H9 (cell line): ENCODE results near the gene ATP7B. TPM values are rescaled to one million over a fixed set of nuclear protein-coding genes. Genes with fewer than 3 reads are reported as not detected.

Source experiments
- DNase-seq: peaks from one replicate; pipeline ENCODE4 v3.0.0-alpha.2; 2017
- H2AFZ ChIP-seq: one replicate; pipeline ENCODE4 v1.6.1; 2013; ENCODE audit warnings: mild to moderate bottlenecking, low read length, control low read depth, moderate library complexity
- H2AK5ac ChIP-seq: 2 replicates; pipeline ENCODE4 v1.6.1; 2013; ENCODE audit warnings: low read length, control low read depth, mixed read lengths; ENCODE audit not compliant: insufficient read length
- H2BK120ac ChIP-seq: one replicate; pipeline ENCODE4 v1.6.1; 2013; ENCODE audit warnings: low read depth, mild to moderate bottlenecking, low read length, control low read depth, inconsistent platforms; ENCODE audit not compliant: poor library complexity, severe bottlenecking
- H2BK12ac ChIP-seq: 2 replicates; pipeline ENCODE4 v1.6.1; 2013; ENCODE audit warnings: low read length, control low read depth, mixed read lengths, low read depth; ENCODE audit not compliant: insufficient read length
- H2BK15ac ChIP-seq: 2 replicates; pipeline ENCODE4 v1.6.1; 2013; ENCODE audit warnings: low read depth, low read length, control low read depth
- H2BK20ac ChIP-seq: one replicate; pipeline ENCODE4 v1.6.1; 2013; ENCODE audit warnings: low read depth, mild to moderate bottlenecking, low read length, control low read depth, inconsistent platforms; ENCODE audit not compliant: poor library complexity, severe bottlenecking
- H2BK5ac ChIP-seq: 2 replicates; pipeline ENCODE4 v1.6.1; 2013; ENCODE audit warnings: low read length, control low read depth, mixed read lengths; ENCODE audit not compliant: insufficient read length
- H3K14ac ChIP-seq: 2 replicates; pipeline ENCODE4 v1.6.1; 2013; ENCODE audit warnings: low read length, control low read depth; ENCODE audit not compliant: insufficient read depth
- H3K18ac ChIP-seq: 2 replicates; pipeline ENCODE4 v1.6.1; 2013; ENCODE audit warnings: low read depth, mild to moderate bottlenecking, mixed read lengths, low read length, control low read depth; ENCODE audit not compliant: insufficient read length
- H3K23ac ChIP-seq: 2 replicates; pipeline ENCODE4 v1.6.1; 2013; ENCODE audit warnings: low read length, control low read depth, mixed read lengths, low read depth; ENCODE audit not compliant: insufficient read length
- H3K23me2 ChIP-seq: 2 replicates; pipeline ENCODE4 v1.6.1; 2013; ENCODE audit warnings: low read depth, mild to moderate bottlenecking, mixed read lengths, low read length, control low read depth; ENCODE audit not compliant: insufficient read length, poor library complexity, severe bottlenecking
- H3K27ac ChIP-seq: 2 replicates; pipeline ENCODE4 v1.5.1; 2013; ENCODE audit warnings: low read length, control low read depth, mixed read lengths, low read depth; ENCODE audit not compliant: insufficient read length
- H3K27me3 ChIP-seq: 2 replicates; pipeline ENCODE4 v1.6.1; 2013; ENCODE audit warnings: low read length, control low read depth, inconsistent platforms; ENCODE audit not compliant: insufficient read depth
- H3K4ac ChIP-seq: 2 replicates; pipeline ENCODE4 v1.6.1; 2013; ENCODE audit warnings: low read depth, mild to moderate bottlenecking, control low read depth, inconsistent platforms, low read length, moderate library complexity
- H3K4me1 ChIP-seq: 2 replicates; pipeline ENCODE4 v1.6.1; 2013; ENCODE audit warnings: low read length, control low read depth, inconsistent platforms; ENCODE audit not compliant: insufficient read depth
- H3K4me2 ChIP-seq: 2 replicates; pipeline ENCODE4 v1.6.1; 2013; ENCODE audit warnings: low read length, control low read depth, mixed read lengths; ENCODE audit not compliant: insufficient read length, insufficient read depth
- H3K56ac ChIP-seq: 2 replicates; pipeline ENCODE4 v1.6.1; 2013; ENCODE audit warnings: low read depth, mild to moderate bottlenecking, mixed read lengths, low read length, control low read depth; ENCODE audit not compliant: insufficient read length
- H3K79me1 ChIP-seq: 2 replicates; pipeline ENCODE4 v1.6.1; 2013; ENCODE audit warnings: low read depth, mild to moderate bottlenecking, moderate library complexity, low read length, control low read depth, inconsistent platforms; ENCODE audit not compliant: insufficient read depth, poor library complexity, severe bottlenecking
- H3K79me2 ChIP-seq: 2 replicates; pipeline ENCODE4 v1.6.1; 2013; ENCODE audit warnings: low read length, control low read depth, inconsistent platforms; ENCODE audit not compliant: insufficient read depth
- H3K9ac ChIP-seq: 2 replicates; pipeline ENCODE4 v1.6.1; 2013; ENCODE audit warnings: low read length, control low read depth, mixed read lengths; ENCODE audit not compliant: insufficient read length; ENCODE audit errors: extremely low read depth
- H3K9me3 ChIP-seq: one replicate; pipeline ENCODE4 v1.6.1; 2013; ENCODE audit warnings: low read depth, low read length, inconsistent platforms; ENCODE audit not compliant: control insufficient read depth
- H3T11ph ChIP-seq: one replicate; pipeline ENCODE4 v1.6.1; 2013; ENCODE audit warnings: mild to moderate bottlenecking, low read length, control low read depth, inconsistent platforms
- H4K20me1 ChIP-seq: one replicate; pipeline ENCODE4 v1.6.1; 2013; ENCODE audit not compliant: control insufficient read depth, insufficient read length, insufficient read depth
- H4K5ac ChIP-seq: 2 replicates; pipeline ENCODE4 v1.6.1; 2013; ENCODE audit warnings: low read depth, mild to moderate bottlenecking, mixed read lengths, low read length, control low read depth; ENCODE audit not compliant: insufficient read length
- H4K8ac ChIP-seq: replicated peaks from 2 replicates; pipeline ENCODE4 v1.6.1; 2013; ENCODE audit warnings: low read length, control low read depth, mixed read lengths, low read depth; ENCODE audit not compliant: insufficient read length
- H4K91ac ChIP-seq: 2 replicates; pipeline ENCODE4 v1.6.1; 2013; ENCODE audit warnings: low read depth, mild to moderate bottlenecking, moderate library complexity, mixed read lengths, low read length, control low read depth; ENCODE audit not compliant: insufficient read length
- H3K27ac Mint-ChIP-seq, 3 experiments: 2 replicates in 2 of 3; 3 replicates in 1 of 3; pipeline ENCODE4 v1.8.0; 2020 to 2021; ENCODE audit warnings: mixed read lengths in 3 of 3, mild to moderate bottlenecking in 1 of 3, moderate library complexity in 1 of 3
- H3K27me3 Mint-ChIP-seq: 2 replicates; pipeline ENCODE4 v1.8.0; 2021; ENCODE audit warnings: low read depth, mild to moderate bottlenecking, moderate library complexity, mixed read lengths
- H3K36me3 Mint-ChIP-seq, 3 experiments: 2 replicates in 2 of 3; 3 replicates in 1 of 3; pipeline ENCODE4 v1.8.0; 2020 to 2021; ENCODE audit warnings: low read depth in 3 of 3, mixed read lengths in 3 of 3; ENCODE audit not compliant: insufficient read depth in 1 of 3
- H3K4me1 Mint-ChIP-seq, 2 experiments: 2 replicates each; pipeline ENCODE4 v1.8.0; 2020; ENCODE audit warnings: mixed read lengths in 2 of 2
- H3K4me3 Mint-ChIP-seq, 2 experiments: 2 replicates in 1 of 2; 3 replicates in 1 of 2; pipeline ENCODE4 v1.8.0; 2020 to 2021; ENCODE audit warnings: mild to moderate bottlenecking in 2 of 2, mixed read lengths in 2 of 2, moderate library complexity in 1 of 2
- H3K9me3 Mint-ChIP-seq, 2 experiments: 2 replicates in 1 of 2; 3 replicates in 1 of 2; pipeline ENCODE4 v1.8.0; 2020; ENCODE audit warnings: mild to moderate bottlenecking in 2 of 2, mixed read lengths in 2 of 2, moderate library complexity in 1 of 2
- CTCF ChIP-seq: fragments of 200-600 bp; sonication (generic); conservative IDR thresholded peaks from 3 replicates; pipeline ENCODE4 v1.8.0; 2021; ENCODE audit warnings: antibody characterized with exemption, mild to moderate bottlenecking
- WGBS: extraction: QIAGEN DNeasy Blood & Tissue Kit; methylation state at CpG from one replicate; pipeline ENCODE4 v1.1.7; 2013; ENCODE audit warnings: missing lambda C conversion rate, low lambda C conversion rate, mixed read lengths; ENCODE audit not compliant: insufficient read length; ENCODE audit errors: extremely low coverage; 5-methylcytosine and 5-hydroxymethylcytosine counted together
- total RNA-seq: library from RNA; stranded (reverse); gene quantifications from 2 replicates; pipeline ENCODE4 v1.2.1, GENCODE V29; 2021

The ATP7B gene
- total RNA-seq, 1 experiment from 2014 or later = 5.8 TPM

- H3K79me2 ChIP-seq = no peaks in the 10 kb centered on the region
- no peak overlapping the region for H3K18ac ChIP-seq
- H2BK120ac ChIP-seq = no peak overlapping the region
- H3K4ac ChIP-seq = no peak overlapping the region
- H2AK5ac ChIP-seq = no peak overlapping the region
- Mint-ChIP-seq H3K27me3 (no peaks in the 10 kb centered on the region), H3K4me3 (no peak overlapping the region), H3K4me1 (peaks cover 0 to 6% of the 10 kb centered on the region in 2 experiments; a peak in 1 of 4 replicates), H3K27ac (no peak overlapping the region), H3K36me3 (no peaks in the 10 kb centered on the region), H3K9me3 (no peaks in the 10 kb centered on the region)
- no peak overlapping the region for H2BK5ac ChIP-seq
- no peak overlapping the region for H4K91ac ChIP-seq
- H3K14ac ChIP-seq = no peak overlapping the region
- H3T11ph ChIP-seq = no peak overlapping the region
- H3K9me3 ChIP-seq = no peaks in the 10 kb centered on the region
- DNase-seq = peak; percentile 9
- no peak overlapping the region for H4K8ac ChIP-seq
- H3K56ac ChIP-seq = no peak overlapping the region
- H3K27ac ChIP-seq = no peak overlapping the region
- H3K23me2 ChIP-seq = no peaks in the 10 kb centered on the region
- H4K5ac ChIP-seq = no peak overlapping the region
- H3K4me1 ChIP-seq = no peaks in the 10 kb centered on the region
- H2BK12ac ChIP-seq = no peak overlapping the region
- H3K23ac ChIP-seq = no peak overlapping the region
- H2AFZ ChIP-seq = no peak overlapping the region
- H3K9ac ChIP-seq = no peak overlapping the region
- H3K27me3 ChIP-seq = no peaks in the 10 kb centered on the region
- H3K79me1 ChIP-seq = no peaks in the 10 kb centered on the region
- TF ChIP-seq CTCF = no peak
- no peaks in the 10 kb centered on the region for H4K20me1 ChIP-seq
- no peak overlapping the region for H2BK15ac ChIP-seq
- no CpG with 5 or more reads among the region's 3 CpGs for WGBS
- H3K4me2 ChIP-seq = no peak overlapping the region
- no peak overlapping the region for H2BK20ac ChIP-seq
These were observed 91.0 kb downstream of the ATP7B start for GRCh38 chr13:51920267-51920666.
